T-helper 17 cell (primary cell): Measurements from ENCODE around the gene SH3D19. TPM values are rescaled to one million over a fixed set of nuclear protein-coding genes. Genes with fewer than 3 reads are reported as not detected.

Source experiments
- ATAC-seq: fragments of 150-1000 bp; cut with Tn5 transposase; 2 replicates; pipeline ENCODE4 v1.10.0; 2021; ENCODE audit warnings: mild to moderate bottlenecking, moderate library complexity
- DNase-seq, 3 donors: peaks; one replicate each; pipeline versions ENCODE4 v3.0.0 to v3.0.0-alpha.2; 2020 to 2021
- H3K9me3 ChIP-seq: one replicate; pipeline ENCODE4 v1.7.0; 2013; ENCODE audit warnings: low read length, mild to moderate bottlenecking; ENCODE audit not compliant: control insufficient read depth, poor library complexity, severe bottlenecking
- H3K27ac Mint-ChIP-seq: one replicate; pipeline ENCODE4 v1.8.0; 2022; ENCODE audit warnings: mild to moderate bottlenecking, moderate library complexity, mixed read lengths
- H3K27me3 Mint-ChIP-seq: one replicate; pipeline ENCODE4 v1.8.0; 2022; ENCODE audit warnings: mixed read lengths
- H3K36me3 Mint-ChIP-seq: one replicate; pipeline ENCODE4 v1.8.0; 2022; ENCODE audit warnings: low read depth, mixed read lengths
- H3K4me1 Mint-ChIP-seq: one replicate; pipeline ENCODE4 v1.8.0; 2022; ENCODE audit warnings: mild to moderate bottlenecking, mixed read lengths
- H3K4me3 Mint-ChIP-seq: one replicate; pipeline ENCODE4 v1.8.0; 2022; ENCODE audit warnings: mild to moderate bottlenecking, moderate library complexity, mixed read lengths
- total RNA-seq, 4 donors: library from RNA in 2 of 4; stranded (reverse) in 2 of 4; gene quantifications; one replicate each; pipeline ENCODE4 v1.2.3 and lab custom pipeline; 2022 to 2026

Gene SH3D19
- total RNA-seq, 2 donors from 2014 or later = not detected

DNA sequence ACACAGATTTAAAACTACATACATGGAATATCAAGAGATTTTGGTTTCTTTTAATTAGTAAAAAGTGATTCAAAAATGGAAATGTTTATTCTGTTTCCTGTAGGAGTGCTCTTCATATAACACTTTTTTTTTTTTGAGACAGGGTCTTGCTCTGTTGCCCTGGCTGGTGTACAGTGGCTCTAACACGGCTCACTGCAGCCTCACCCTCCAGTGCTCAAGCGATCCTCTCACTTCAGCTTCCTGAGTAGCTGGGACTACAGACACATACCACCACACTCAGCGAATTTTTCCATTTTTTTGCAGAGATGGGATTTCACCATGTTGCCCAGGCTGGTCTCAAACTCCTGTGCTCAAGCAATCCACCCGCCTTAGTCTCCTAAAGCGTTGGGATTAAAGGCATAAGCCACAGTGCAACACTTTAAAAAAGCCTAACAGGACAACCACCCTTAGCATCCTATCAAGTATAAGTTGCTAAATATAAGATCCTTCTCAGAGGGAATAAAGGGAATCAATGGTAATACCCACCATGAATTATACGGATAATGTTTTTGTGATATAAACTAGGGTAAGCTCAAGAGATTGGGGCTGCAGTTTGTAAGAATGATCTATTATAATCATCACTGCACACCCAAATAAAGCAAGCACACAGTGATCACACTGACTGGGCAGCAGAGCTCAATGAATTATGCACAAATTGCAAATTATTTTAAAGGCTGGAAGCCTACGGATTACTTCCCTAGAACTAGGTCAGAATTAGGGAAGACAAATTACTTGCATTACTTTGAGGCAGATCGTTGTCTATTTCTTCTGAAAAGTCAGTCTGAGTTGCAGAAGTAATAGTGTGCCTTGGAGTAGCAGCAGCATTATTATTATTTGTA is 149.4 kb downstream of the SH3D19 start:
- peaks cover 5% of the 10 kb centered on the region for H3K4me1 Mint-ChIP-seq
- H3K9me3 ChIP-seq = no peaks in the 10 kb centered on the region
- H3K27me3 Mint-ChIP-seq = peaks cover 34% of the 10 kb centered on the region
- H3K4me3 Mint-ChIP-seq = no peak overlapping the region
- DNase-seq (no peak), ATAC-seq (no peak)
- H3K27ac Mint-ChIP-seq = no peak overlapping the region
- H3K36me3 Mint-ChIP-seq = peaks cover 3% of the 10 kb centered on the region

DNA sequence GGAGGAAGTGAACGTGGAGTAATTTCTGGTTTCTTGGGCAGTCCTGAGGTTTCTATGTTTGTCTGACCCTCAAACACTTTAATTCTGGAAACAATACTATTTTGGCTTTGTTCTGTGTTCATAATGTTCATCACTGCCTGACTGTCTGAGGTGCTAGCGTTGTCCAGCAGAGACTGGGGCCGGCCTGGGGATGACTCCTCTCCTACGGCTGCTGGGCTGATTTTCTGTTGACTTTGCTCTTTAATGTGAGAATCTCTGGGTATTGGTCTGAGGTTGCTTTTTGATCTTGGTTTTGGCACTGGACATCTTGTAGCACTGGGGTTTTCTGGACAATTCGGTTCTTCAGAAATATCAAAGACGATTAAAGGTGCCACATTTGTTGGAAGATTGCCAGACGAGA is 150.2 kb downstream of the SH3D19 start:
- Mint-ChIP-seq H3K36me3 (peaks cover 3% of the 10 kb centered on the region), H3K27ac (no peak overlapping the region), H3K27me3 (peaks cover 34% of the 10 kb centered on the region), H3K4me3 (no peak overlapping the region), H3K4me1 (peaks cover 5% of the 10 kb centered on the region)
- no peak for DNase-seq
- H3K9me3 ChIP-seq = no peaks in the 10 kb centered on the region
- no peak for ATAC-seq

DNA sequence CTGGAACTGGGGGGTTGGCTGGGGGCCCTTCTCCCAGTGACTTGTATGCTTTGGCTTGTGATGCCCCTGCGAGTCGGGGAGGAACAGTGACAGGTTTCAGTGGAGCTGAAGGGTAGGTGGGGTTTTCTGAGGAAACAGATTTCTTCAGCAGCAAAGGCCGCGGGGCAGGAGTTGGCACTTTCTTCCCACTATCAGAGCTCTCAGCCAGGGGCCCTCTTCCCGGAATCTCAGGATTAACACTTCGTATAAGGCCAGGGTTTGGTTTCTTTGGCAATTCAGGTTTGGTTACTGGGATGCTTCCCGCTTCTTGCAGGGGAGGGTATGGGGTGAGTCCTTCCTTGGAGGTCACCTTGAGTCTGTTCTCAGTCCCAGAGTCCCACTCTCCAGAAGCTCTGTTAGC is 150.6 kb downstream of the SH3D19 start:
- Mint-ChIP-seq H3K4me1 (peaks cover 5% of the 10 kb centered on the region), H3K36me3 (peaks cover 3% of the 10 kb centered on the region), H3K4me3 (no peak overlapping the region), H3K27ac (no peak overlapping the region), H3K27me3 (peaks cover 36% of the 10 kb centered on the region)
- H3K9me3 ChIP-seq = no peaks in the 10 kb centered on the region
- DNase-seq (no peak), ATAC-seq (no peak)

DNA sequence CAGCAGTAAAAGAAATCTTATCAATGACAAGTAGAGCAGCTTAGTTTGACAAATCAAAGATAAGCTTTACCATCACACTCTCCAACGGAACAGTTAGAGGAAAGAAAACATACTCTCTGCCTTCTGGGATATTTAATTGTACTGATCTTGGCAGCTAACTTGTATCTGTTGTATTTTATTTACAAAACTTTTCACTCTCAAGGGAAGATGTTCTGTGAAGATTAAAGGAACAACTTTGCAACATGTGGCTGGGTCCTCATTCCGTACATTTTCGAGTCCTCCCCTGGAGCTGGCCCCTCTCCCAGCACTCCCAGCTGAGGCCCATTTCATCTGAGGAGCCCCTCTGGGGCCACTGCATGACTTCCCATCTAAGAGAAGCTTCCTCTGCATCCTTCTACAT is 151.5 kb downstream of the SH3D19 start:
- no peak for ATAC-seq
- H3K27ac Mint-ChIP-seq = no peak overlapping the region
- no peak overlapping the region for H3K4me3 Mint-ChIP-seq
- peaks cover 45% of the 10 kb centered on the region for H3K27me3 Mint-ChIP-seq
- H3K9me3 ChIP-seq = no peaks in the 10 kb centered on the region
- DNase-seq = no peak
- peaks cover 3% of the 10 kb centered on the region for H3K36me3 Mint-ChIP-seq
- H3K4me1 Mint-ChIP-seq = peaks cover 5% of the 10 kb centered on the region

DNA sequence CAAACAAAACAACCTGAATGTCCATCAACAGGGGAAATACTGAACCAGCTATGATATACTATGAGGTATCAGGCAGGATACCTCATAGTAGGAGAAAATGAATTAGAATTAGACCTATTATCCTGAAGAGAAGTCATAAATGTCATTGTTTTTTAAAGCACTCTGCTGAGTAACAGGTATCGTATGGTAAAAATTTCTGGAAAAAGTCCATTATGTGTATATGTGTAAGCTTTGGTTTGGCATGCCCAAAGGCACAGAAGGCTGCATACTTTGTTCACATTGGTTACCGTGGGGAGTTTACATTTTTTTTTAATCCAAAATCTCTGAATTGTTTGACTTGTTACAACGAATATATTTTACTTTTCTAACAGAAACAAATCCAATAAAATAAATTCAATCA is 155.5 kb downstream of the SH3D19 start:
- DNase-seq (no peak), ATAC-seq (no peak)
- H3K4me3 Mint-ChIP-seq = no peak overlapping the region
- peaks cover 2% of the 10 kb centered on the region for H3K4me1 Mint-ChIP-seq
- H3K9me3 ChIP-seq = no peaks in the 10 kb centered on the region
- no peak overlapping the region for H3K27ac Mint-ChIP-seq
- peaks cover 61% of the 10 kb centered on the region for H3K27me3 Mint-ChIP-seq
- H3K36me3 Mint-ChIP-seq = peaks cover 5% of the 10 kb centered on the region

DNA sequence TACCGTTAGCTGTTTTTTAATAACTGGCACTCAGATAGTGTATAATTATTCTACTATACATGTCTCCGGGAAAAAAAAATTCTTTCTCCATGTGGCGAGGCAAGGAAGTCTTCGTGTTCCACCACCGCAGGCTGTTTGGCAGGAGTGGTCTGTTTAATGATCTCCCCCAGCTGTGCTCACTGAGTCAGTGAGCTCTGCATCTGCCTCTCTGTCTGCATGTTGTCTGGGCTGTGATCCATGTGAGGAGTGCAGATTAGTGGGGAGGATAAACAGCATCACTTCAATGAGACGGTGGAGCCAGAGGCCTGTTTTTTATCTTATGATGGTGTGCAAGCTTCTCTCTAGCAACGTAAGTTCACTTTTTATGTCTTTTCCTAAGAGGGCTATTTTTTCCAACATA is 156.2 kb downstream of the SH3D19 start:
- Mint-ChIP-seq H3K36me3 (peaks cover 3% of the 10 kb centered on the region), H3K27me3 (peaks cover 56% of the 10 kb centered on the region), H3K4me1 (no peaks in the 10 kb centered on the region), H3K4me3 (no peak overlapping the region), H3K27ac (no peak overlapping the region)
- DNase-seq (no peak), ATAC-seq (no peak)
- no peaks in the 10 kb centered on the region for H3K9me3 ChIP-seq

DNA sequence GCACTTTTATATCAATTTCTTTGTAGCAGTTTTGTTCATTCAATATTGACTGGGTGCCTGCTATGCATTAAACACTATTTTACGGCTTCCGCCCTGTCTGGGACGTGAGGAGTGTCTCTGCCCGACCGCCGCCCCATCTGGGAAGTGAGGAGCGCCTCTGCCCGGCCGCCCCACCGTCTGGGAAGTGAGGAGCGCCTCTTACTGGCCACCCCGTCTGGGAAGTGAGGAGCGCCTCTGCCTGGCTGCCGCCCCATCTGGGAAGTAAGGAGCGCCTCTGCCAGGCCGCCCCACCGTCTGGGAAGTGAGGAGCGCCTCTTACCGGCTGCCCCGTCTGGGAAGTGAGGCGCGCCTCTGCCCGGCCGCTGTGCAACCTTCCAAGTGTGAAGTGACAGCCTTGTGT is 157.8 kb downstream of the SH3D19 start:
- H3K9me3 ChIP-seq = no peaks in the 10 kb centered on the region
- peaks cover 2% of the 10 kb centered on the region for H3K36me3 Mint-ChIP-seq
- no peaks in the 10 kb centered on the region for H3K4me1 Mint-ChIP-seq
- ATAC-seq (no peak), DNase-seq (no peak)
- no peak overlapping the region for H3K27ac Mint-ChIP-seq
- peaks cover 52% of the 10 kb centered on the region for H3K27me3 Mint-ChIP-seq
- H3K4me3 Mint-ChIP-seq = no peak overlapping the region

DNA sequence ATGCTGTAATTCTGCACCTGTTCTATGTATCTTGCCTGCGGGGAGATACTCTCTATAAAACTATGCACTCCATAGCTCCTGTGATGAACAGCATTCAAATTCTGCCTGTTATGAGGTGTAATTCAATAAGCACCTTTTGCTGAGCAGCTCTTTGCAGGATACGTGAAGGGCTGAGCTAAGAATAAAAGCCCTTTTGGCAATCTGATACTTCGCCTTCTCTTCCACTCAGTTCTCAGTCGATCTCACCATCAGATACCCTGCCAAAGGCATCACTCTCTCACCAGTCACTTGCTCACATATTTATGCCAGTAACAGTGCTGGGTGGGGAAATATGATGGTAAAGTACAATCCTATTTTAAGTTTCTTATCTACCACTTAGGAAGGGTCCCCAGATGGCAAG is 158.8 kb downstream of the SH3D19 start:
- DNase-seq (no peak), ATAC-seq (no peak)
- Mint-ChIP-seq H3K27ac (no peak overlapping the region), H3K36me3 (peaks cover 2% of the 10 kb centered on the region), H3K27me3 (peaks cover 43% of the 10 kb centered on the region), H3K4me1 (no peaks in the 10 kb centered on the region), H3K4me3 (no peak overlapping the region)
- no peaks in the 10 kb centered on the region for H3K9me3 ChIP-seq

DNA sequence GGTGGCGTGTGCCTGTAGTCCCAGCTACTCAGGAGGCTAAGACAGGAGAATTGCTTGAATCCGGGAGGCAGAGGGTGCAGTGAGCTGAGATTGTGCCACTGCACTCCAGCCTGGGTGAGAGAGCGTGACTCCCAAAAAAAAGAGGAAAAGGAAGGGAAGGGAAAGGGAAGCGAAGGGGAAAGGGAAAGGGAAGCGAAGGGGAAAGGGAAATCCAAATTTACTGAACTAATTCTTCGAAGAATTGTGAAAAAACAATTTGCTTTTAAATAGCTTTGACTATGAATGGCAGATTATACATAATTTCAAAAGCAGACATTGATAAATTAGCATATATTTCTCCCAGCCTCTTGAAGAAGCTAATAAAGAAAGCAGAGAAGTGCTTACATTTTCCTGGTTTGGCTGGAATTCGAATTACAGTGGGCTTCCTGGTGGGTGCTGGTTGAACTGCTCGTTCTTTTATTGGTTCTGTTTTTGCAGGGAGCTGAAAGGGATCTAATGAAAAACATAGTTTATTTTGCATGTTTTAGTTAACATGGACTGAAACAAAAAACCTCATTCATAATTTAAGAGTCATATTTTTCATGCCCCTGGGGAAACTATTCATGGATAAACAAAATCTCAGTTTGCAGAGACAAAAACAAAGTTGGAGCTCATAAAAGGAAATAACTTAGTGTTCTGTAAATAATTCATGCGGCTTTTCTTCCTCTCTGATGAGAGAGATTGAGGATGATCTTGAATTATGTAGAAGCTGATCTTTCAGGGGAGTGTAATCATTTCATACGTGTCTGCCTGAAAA is 160.0 kb downstream of the SH3D19 start:
- Mint-ChIP-seq H3K27me3 (peaks cover 45% of the 10 kb centered on the region), H3K4me1 (no peaks in the 10 kb centered on the region), H3K4me3 (no peak overlapping the region), H3K27ac (no peak overlapping the region), H3K36me3 (peaks cover 2% of the 10 kb centered on the region)
- no peak for ATAC-seq
- no peak for DNase-seq
- H3K9me3 ChIP-seq = no peaks in the 10 kb centered on the region

DNA sequence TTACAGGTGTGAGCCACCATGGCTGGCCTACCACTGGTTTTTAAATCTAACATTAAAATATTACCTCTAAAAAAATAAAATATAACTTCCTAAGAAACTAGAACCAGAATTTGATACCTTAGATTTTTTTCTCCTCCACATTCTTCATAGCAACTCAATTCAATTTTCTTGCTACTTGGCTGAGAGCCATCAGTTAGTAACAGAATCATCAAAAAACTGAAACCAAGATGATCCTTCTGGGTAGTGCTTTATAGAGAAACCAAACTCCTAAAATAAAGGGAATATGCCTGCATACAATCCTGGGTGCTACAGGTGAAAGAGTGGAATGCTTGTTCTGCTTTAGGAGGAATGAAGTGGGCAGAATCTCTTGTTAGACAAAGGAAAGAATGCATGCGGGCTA is 161.6 kb downstream of the SH3D19 start:
- DNase-seq (no peak), ATAC-seq (no peak)
- H3K9me3 ChIP-seq = no peaks in the 10 kb centered on the region
- no peaks in the 10 kb centered on the region for H3K4me1 Mint-ChIP-seq
- no peak overlapping the region for H3K4me3 Mint-ChIP-seq
- no peak overlapping the region for H3K27ac Mint-ChIP-seq
- peaks cover 2% of the 10 kb centered on the region for H3K36me3 Mint-ChIP-seq
- peaks cover 35% of the 10 kb centered on the region for H3K27me3 Mint-ChIP-seq

DNA sequence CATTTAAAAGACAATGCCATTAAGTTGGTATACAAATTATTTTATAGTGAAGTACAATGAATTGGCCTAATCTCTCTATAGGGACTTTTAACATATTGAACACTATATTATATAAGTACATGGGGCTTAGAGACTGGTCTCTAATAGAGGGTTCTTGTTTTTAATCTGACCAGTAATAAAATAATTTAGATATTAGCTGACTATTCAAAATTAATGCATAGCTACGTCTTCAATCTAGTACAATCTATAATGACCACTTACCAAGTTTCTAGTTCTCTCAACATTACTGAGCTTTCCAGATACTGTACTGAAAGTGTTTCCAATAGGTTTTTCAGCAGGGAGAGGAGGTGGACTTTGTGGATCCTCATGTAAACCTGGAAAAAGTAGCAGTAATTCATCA is 166.4 kb downstream of the SH3D19 start:
- ATAC-seq (no peak), DNase-seq (no peak)
- Mint-ChIP-seq H3K4me1 (no peaks in the 10 kb centered on the region), H3K27me3 (peaks cover 6% of the 10 kb centered on the region), H3K27ac (no peak overlapping the region), H3K36me3 (no peaks in the 10 kb centered on the region), H3K4me3 (no peak overlapping the region)
- no peaks in the 10 kb centered on the region for H3K9me3 ChIP-seq

DNA sequence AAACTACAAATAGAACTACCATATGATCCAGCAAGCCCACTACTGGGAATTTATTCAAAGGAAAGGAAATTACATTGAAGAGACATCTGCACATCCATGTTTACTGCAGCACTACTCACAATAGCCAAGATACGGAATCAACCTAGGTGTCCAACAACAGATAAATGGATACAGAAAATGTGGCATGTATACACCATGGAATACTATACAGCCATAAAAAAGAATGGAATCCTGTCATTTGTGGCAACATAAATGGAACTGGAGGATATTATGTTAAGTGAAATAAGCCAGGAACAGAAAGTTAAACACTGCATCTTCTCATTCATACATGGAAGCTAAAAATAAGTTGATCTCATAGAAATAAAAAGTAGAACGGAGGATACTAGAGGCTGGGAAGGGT is 167.9 kb downstream of the SH3D19 start:
- H3K27ac Mint-ChIP-seq = no peak overlapping the region
- no peak for ATAC-seq
- no peaks in the 10 kb centered on the region for H3K36me3 Mint-ChIP-seq
- H3K4me3 Mint-ChIP-seq = no peak overlapping the region
- no peaks in the 10 kb centered on the region for H3K9me3 ChIP-seq
- peaks cover 6% of the 10 kb centered on the region for H3K27me3 Mint-ChIP-seq
- no peak for DNase-seq
- no peaks in the 10 kb centered on the region for H3K4me1 Mint-ChIP-seq

DNA sequence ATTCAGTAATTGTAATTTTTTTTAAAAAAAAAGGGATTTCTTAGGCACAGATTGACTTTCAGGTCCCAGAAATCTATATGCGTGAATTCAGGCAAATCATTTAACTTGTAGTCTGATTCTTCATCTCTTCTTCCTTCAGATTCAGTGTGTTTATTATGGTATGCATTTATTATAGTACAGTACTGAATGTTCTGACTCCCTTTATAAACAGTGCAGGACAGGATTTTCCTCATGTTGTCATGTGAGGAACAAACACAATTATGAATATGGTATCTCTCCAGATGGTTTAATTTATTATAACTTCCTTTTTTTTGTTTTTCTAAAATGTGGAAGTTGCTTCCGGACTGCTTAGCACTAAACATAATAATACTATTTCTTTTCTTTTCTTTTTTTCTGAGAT is 171.8 kb downstream of the SH3D19 start:
- ATAC-seq = no peak
- H3K4me3 Mint-ChIP-seq = no peak overlapping the region
- H3K9me3 ChIP-seq = no peaks in the 10 kb centered on the region
- DNase-seq = no peak
- H3K36me3 Mint-ChIP-seq = no peaks in the 10 kb centered on the region
- peaks cover 5% of the 10 kb centered on the region for H3K4me1 Mint-ChIP-seq
- peaks cover 7% of the 10 kb centered on the region for H3K27me3 Mint-ChIP-seq
- H3K27ac Mint-ChIP-seq = no peak overlapping the region
